ENCODE measurements around the gene IL11RA.

IL11RA gene

DNA sequence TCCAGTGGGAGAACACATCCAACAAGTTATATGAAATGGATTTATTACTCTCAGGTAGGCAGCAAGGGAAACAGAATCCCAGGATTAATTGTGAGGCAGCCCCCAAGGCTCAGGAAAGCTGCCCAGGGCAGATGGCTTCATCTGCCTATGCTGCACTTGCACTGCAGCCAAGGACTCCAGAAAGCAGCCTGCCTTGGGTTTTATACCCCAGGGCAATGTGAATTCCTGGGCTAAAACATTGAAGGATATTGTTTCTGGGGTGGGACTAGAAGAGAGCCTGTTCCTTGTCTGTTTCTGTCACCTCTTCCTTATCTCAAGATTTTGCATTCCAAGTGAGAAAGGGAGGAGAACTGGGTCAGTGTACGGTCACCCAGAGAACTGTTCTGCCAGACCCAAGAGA lies 19.3 kb downstream of the IL11RA start:
- Histone ChIP-seq H3K9me3 (ENCODE audit: control insufficient read depth, insufficient read depth, low read depth, low read length) (peaks cover 9% of the 10 kb centered on the region; the same call in 1 of the 2 replicates), H3K4me1 (ENCODE audit: control insufficient read depth, insufficient read depth, low read length) (peaks cover 3% of the 10 kb centered on the region; the same call in 1 of the 2 replicates), H3K9ac (ENCODE audit: low read length) (no peak overlapping the region), H3K36me3 (ENCODE audit: control insufficient read depth, insufficient read depth, low read length) (peaks cover 7% of the 10 kb centered on the region), H3K4me3 (ENCODE audit: low read depth, low read length) (no peak overlapping the region), H3K27me3 (ENCODE audit: control insufficient read depth, insufficient read depth, low read length) (no peaks in the 10 kb centered on the region), H3K27ac (ENCODE audit: low read depth, low read length) (no peak overlapping the region)

DNA sequence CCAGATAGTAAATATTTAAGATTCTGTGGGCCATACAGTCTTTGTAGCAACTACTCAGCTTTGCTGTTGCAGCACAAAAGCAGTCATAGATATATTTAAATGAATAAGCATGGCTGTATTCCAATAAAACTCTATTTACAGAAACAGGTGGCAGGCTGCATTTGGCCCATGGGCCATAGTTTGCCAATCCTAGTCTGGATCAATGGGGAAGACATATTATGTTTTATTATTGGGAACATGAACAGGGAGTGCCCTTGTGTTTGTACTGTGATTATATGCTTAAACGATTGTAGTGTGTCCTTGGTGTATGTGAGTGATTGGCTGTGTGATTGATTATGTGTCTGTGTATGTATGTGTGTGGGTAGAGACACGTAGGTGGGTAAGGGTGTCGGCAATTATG lies 22.5 kb downstream of the IL11RA start:
- H3K27ac ChIP-seq (ENCODE audit: low read depth, low read length) = no peak overlapping the region

DNA sequence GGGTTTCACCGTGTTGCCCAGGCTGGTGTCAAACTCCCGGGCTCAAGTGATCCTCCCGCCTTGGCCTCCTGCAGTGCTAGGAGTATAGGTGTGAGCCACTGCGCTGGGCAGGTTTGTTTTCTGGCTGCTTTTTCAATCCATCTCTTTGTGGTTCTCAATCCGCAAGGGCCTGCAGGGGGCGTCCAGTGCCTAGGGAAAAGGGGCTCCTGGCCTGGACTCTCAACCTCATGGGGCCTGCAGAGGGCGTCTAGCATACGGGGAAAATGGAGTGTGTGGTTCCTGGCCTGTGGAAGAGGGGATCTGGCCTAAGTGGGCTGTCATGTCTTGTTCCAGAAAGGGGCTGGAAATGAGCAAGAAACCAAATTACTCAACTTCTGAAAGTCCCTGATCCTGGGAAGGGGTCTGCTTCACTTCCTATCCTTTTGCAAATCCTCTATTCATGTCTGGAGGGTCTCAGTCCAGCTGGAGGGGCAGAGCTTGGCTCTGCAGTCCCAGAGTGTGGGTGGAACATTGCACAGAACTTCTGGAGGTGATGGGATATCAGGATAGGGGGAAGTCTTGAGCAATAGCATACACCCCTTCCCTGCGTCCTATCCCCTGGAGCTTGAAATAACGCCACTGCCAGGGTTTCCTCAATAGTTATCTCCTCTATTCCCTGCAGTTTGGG lies 23.2 kb downstream of the IL11RA start:
- no peak overlapping the region for H3K9ac ChIP-seq (ENCODE audit: low read length)
- H3K36me3 ChIP-seq (ENCODE audit: control insufficient read depth, insufficient read depth, low read length) = no peaks in the 10 kb centered on the region
- H3K9me3 ChIP-seq (ENCODE audit: control insufficient read depth, insufficient read depth, low read depth, low read length) = no peaks in the 10 kb centered on the region
- no peak overlapping the region for H3K4me3 ChIP-seq (ENCODE audit: low read depth, low read length)
- H3K4me1 ChIP-seq (ENCODE audit: control insufficient read depth, insufficient read depth, low read length) = peaks cover 3% of the 10 kb centered on the region; the same call in 1 of the 2 replicates
- no peak overlapping the region for H3K27ac ChIP-seq (ENCODE audit: low read depth, low read length)
- no peaks in the 10 kb centered on the region for H3K27me3 ChIP-seq (ENCODE audit: control insufficient read depth, insufficient read depth, low read length)

More for the DNA sequence above, 22.5 kb downstream of the IL11RA start:
- Histone ChIP-seq H3K4me3 (ENCODE audit: low read depth, low read length) (no peak overlapping the region), H3K4me1 (ENCODE audit: control insufficient read depth, insufficient read depth, low read length) (peaks cover 3% of the 10 kb centered on the region; the same call in 1 of the 2 replicates), H3K9ac (ENCODE audit: low read length) (no peak overlapping the region), H3K27me3 (ENCODE audit: control insufficient read depth, insufficient read depth, low read length) (no peaks in the 10 kb centered on the region), H3K9me3 (ENCODE audit: control insufficient read depth, insufficient read depth, low read depth, low read length) (peaks cover 6% of the 10 kb centered on the region; the same call in 1 of the 2 replicates), H3K36me3 (ENCODE audit: control insufficient read depth, insufficient read depth, low read length) (no peaks in the 10 kb centered on the region)

DNA sequence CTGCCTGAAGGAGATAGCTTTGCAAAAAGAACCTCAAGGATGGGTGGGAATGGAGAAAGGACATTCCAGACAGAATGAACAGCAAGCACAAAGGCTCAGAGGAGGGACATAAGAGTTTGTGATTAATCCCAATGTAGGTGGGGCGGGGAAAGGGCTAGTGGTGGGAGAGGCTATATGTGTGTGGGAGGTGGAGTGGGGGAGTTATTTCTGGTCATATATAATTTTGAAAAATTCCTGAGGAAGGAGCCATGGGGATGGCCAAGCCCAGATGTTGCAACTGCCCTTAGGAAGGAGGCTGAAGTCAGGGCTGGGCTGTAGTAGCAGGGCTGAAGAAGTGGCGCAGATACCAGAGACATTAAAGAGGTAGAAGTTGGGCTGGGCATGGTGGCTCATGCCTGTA lies 23.9 kb downstream of the IL11RA start:
- H3K4me1 ChIP-seq (ENCODE audit: control insufficient read depth, insufficient read depth, low read length) = peaks cover 3% of the 10 kb centered on the region; the same call in 1 of the 2 replicates
- H3K4me3 ChIP-seq (ENCODE audit: low read depth, low read length) = no peak overlapping the region
- no peak overlapping the region for H3K27ac ChIP-seq (ENCODE audit: low read depth, low read length)
- no peaks in the 10 kb centered on the region for H3K27me3 ChIP-seq (ENCODE audit: control insufficient read depth, insufficient read depth, low read length)
- no peaks in the 10 kb centered on the region for H3K9me3 ChIP-seq (ENCODE audit: control insufficient read depth, insufficient read depth, low read depth, low read length)
- H3K36me3 ChIP-seq (ENCODE audit: control insufficient read depth, insufficient read depth, low read length) = no peaks in the 10 kb centered on the region
- H3K9ac ChIP-seq (ENCODE audit: low read length) = no peak overlapping the region

DNA sequence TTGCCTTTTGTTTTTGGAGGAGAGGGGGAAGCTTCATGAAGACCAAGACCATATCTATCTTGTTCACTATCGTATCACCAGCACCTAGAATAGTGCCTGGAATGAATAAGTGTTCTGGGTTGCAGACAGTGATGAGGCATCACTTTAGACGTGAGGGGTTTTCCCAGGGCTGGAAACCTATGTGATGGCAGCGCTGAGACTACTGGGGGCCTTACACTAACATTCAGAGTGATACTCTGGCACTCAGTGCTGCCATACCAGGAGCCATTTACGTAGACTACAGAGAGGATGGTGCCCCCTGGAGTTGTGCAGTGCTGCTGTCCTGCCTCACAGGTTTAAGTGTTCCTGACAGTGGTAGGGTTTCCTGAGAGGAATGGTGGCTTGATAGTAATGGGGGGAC lies 32.2 kb downstream of the IL11RA start:
- Histone ChIP-seq H3K4me3 (ENCODE audit: low read depth, low read length) (no peak overlapping the region), H3K4me1 (ENCODE audit: control insufficient read depth, insufficient read depth, low read length) (peaks cover 11% of the 10 kb centered on the region), H3K27ac (ENCODE audit: low read depth, low read length) (no peak overlapping the region), H3K9me3 (ENCODE audit: control insufficient read depth, insufficient read depth, low read depth, low read length) (no peaks in the 10 kb centered on the region), H3K9ac (ENCODE audit: low read length) (no peak overlapping the region), H3K27me3 (ENCODE audit: control insufficient read depth, insufficient read depth, low read length) (no peaks in the 10 kb centered on the region), H3K36me3 (ENCODE audit: control insufficient read depth, insufficient read depth, low read length) (no peaks in the 10 kb centered on the region)

DNA sequence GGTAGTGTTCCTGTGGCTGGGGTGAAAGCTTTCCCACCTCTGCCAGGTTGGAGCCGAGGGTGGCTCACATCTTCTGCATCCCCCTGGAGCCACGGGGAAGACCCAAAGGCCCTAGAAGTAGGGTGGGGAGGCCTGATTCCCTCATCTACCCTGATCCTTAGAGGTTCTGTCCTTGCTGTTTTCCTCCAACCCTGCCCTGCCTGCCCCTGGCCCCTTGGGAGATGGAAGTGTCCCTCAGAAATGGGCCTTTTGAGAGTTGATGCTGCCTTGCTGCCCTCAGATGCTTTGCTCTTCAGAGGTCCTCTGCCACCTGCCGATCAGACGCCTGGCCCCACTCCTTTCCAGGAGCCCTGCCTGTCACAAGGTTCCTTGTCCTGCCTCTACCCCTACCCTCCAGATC lies 32.8 kb downstream of the IL11RA start:
- peaks cover 11% of the 10 kb centered on the region for H3K4me1 ChIP-seq (ENCODE audit: control insufficient read depth, insufficient read depth, low read length)
- H3K36me3 ChIP-seq (ENCODE audit: control insufficient read depth, insufficient read depth, low read length) = no peaks in the 10 kb centered on the region

DNA sequence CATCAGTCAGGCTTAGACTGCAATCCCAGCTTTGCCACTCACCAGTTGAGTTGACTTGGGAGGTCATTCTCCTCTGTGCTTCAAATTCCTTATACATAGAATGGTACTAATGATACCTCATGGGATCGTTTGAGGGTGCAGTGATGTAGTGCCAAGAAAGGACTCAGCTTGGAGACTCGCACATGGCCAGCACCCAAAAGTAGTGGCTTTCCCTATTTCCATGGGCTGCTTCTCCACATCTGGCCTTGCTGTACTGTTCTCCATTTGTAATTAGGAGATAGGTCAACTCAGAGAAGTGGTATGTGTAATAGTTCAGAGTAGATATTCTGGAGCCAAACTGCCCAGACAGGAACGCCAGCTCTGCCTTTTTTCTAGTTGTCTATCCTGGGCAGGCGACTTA lies 33.6 kb downstream of the IL11RA start:
- Histone ChIP-seq H3K9me3 (ENCODE audit: control insufficient read depth, insufficient read depth, low read depth, low read length) (no peaks in the 10 kb centered on the region), H3K4me1 (ENCODE audit: control insufficient read depth, insufficient read depth, low read length) (peaks cover 11% of the 10 kb centered on the region), H3K27me3 (ENCODE audit: control insufficient read depth, insufficient read depth, low read length) (no peaks in the 10 kb centered on the region), H3K4me3 (ENCODE audit: low read depth, low read length) (no peak overlapping the region), H3K36me3 (ENCODE audit: control insufficient read depth, insufficient read depth, low read length) (no peaks in the 10 kb centered on the region), H3K9ac (ENCODE audit: low read length) (no peak overlapping the region), H3K27ac (ENCODE audit: low read depth, low read length) (no peak overlapping the region)

More for the DNA sequence above, 32.8 kb downstream of the IL11RA start:
- Histone ChIP-seq H3K9me3 (ENCODE audit: control insufficient read depth, insufficient read depth, low read depth, low read length) (no peaks in the 10 kb centered on the region), H3K27ac (ENCODE audit: low read depth, low read length) (no peak overlapping the region), H3K4me3 (ENCODE audit: low read depth, low read length) (no peak overlapping the region), H3K9ac (ENCODE audit: low read length) (no peak overlapping the region), H3K27me3 (ENCODE audit: control insufficient read depth, insufficient read depth, low read length) (no peaks in the 10 kb centered on the region)

DNA sequence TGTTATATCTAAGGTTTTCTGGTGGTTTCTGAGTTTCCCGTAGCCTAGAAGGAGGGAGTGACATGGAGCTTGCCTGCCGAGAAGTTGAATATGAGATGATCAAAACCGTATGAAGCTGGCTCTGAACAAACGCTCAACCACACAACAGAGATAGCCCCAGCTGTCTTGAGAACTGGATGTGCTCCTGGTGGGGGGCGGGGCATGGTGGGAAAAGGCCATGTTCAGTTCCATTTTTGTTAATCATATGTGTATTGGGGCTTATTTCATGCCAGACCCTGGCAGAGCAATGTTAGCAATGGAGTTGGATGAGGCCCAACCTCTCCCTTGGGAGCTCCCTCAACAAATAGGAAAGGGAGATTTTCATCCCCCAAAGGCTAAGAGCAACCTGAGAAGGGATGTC lies 34.2 kb downstream of the IL11RA start:
- Histone ChIP-seq H3K9ac (ENCODE audit: low read length) (no peak overlapping the region), H3K27ac (ENCODE audit: low read depth, low read length) (no peak overlapping the region)

DNA sequence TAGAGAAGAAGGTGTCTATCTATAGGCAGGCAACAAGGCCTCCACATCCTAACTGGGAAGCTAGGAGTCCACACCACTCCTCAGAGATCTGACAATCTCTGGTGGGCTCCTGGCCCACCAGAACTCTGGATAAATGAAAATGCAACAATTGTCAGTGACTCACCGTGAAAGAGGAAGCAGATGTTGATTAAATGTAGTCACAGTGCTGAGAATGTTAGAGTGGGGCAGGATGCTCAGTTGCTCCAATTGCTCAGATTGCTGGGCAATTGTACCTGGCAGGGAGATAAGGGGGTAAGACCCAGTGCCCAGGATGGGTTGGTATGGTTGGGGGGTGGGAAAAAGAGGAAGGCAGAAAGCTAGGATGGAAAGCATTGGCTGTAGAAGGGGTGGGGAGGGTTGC lies 34.7 kb downstream of the IL11RA start:
- no peaks in the 10 kb centered on the region for H3K27me3 ChIP-seq (ENCODE audit: control insufficient read depth, insufficient read depth, low read length)

More for the DNA sequence above, 34.2 kb downstream of the IL11RA start:
- Histone ChIP-seq H3K4me1 (ENCODE audit: control insufficient read depth, insufficient read depth, low read length) (peaks cover 11% of the 10 kb centered on the region), H3K4me3 (ENCODE audit: low read depth, low read length) (no peak overlapping the region), H3K9me3 (ENCODE audit: control insufficient read depth, insufficient read depth, low read depth, low read length) (no peaks in the 10 kb centered on the region), H3K36me3 (ENCODE audit: control insufficient read depth, insufficient read depth, low read length) (no peaks in the 10 kb centered on the region), H3K27me3 (ENCODE audit: control insufficient read depth, insufficient read depth, low read length) (no peaks in the 10 kb centered on the region)

DNA sequence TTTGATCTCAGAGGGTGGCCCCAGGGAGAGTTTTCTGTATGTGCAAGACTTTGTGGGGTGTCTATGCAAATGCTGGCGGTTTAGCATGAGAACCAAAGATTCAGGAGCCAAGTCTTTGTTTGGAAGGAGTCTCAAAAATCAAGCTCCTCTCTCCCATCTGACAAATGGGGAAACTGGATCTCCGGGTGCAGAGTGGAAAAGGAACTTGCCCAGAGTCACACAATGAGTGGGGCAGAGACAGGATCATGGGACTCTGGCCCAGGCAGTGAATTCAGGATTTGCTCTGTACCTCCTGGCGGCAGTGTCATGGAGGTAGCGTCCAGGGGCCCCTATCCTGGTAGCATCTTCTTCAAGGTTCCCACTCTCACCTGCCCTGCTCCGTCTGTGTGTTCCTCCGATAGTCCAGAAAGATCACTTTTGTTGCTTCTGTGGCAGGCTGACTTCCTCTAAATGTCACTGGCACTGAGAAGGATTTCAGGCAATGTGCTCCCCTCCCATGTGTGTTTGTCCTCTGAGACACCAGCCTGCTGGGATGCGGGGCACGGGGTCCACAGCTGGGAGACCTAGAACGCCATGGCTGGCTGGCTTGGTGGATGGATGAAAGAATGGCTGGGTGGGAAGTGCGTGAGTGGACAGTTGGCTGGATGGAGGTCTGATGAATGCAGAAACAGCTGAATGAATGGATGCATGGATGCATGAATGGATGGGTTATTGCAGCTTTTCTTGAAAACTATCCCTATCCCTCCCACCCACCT lies 35.5 kb downstream of the IL11RA start:
- H3K4me1 ChIP-seq (ENCODE audit: control insufficient read depth, insufficient read depth, low read length) = peaks cover 11% of the 10 kb centered on the region
- H3K9ac ChIP-seq (ENCODE audit: low read length) = no peak overlapping the region
- no peaks in the 10 kb centered on the region for H3K9me3 ChIP-seq (ENCODE audit: control insufficient read depth, insufficient read depth, low read depth, low read length)
- H3K4me3 ChIP-seq (ENCODE audit: low read depth, low read length) = no peak overlapping the region
- H3K27ac ChIP-seq (ENCODE audit: low read depth, low read length) = no peak overlapping the region
- no peaks in the 10 kb centered on the region for H3K27me3 ChIP-seq (ENCODE audit: control insufficient read depth, insufficient read depth, low read length)
- no peaks in the 10 kb centered on the region for H3K36me3 ChIP-seq (ENCODE audit: control insufficient read depth, insufficient read depth, low read length)

More for the DNA sequence above, 34.7 kb downstream of the IL11RA start:
- Histone ChIP-seq H3K36me3 (ENCODE audit: control insufficient read depth, insufficient read depth, low read length) (no peaks in the 10 kb centered on the region), H3K9me3 (ENCODE audit: control insufficient read depth, insufficient read depth, low read depth, low read length) (no peaks in the 10 kb centered on the region), H3K4me1 (ENCODE audit: control insufficient read depth, insufficient read depth, low read length) (peaks cover 11% of the 10 kb centered on the region), H3K27ac (ENCODE audit: low read depth, low read length) (no peak overlapping the region), H3K9ac (ENCODE audit: low read length) (no peak overlapping the region), H3K4me3 (ENCODE audit: low read depth, low read length) (no peak overlapping the region)
